ENCODE measurements around the gene PLEKHN1. TPM values are rescaled to one million over a fixed set of nuclear protein-coding genes. Genes with fewer than 3 reads are reported as not detected.
A peak's percentile ranks its signal among the peaks of the same experiment; 100 is the strongest.
"Not testable (repeated sequence)": the region's sequence is repeated elsewhere in the genome, so short reads cannot be mapped to it uniquely, and the experiment has no call there.

PLEKHN1 gene
- total RNA-seq, 1 experiment from 2014 or later: 1.6 TPM

DNA sequence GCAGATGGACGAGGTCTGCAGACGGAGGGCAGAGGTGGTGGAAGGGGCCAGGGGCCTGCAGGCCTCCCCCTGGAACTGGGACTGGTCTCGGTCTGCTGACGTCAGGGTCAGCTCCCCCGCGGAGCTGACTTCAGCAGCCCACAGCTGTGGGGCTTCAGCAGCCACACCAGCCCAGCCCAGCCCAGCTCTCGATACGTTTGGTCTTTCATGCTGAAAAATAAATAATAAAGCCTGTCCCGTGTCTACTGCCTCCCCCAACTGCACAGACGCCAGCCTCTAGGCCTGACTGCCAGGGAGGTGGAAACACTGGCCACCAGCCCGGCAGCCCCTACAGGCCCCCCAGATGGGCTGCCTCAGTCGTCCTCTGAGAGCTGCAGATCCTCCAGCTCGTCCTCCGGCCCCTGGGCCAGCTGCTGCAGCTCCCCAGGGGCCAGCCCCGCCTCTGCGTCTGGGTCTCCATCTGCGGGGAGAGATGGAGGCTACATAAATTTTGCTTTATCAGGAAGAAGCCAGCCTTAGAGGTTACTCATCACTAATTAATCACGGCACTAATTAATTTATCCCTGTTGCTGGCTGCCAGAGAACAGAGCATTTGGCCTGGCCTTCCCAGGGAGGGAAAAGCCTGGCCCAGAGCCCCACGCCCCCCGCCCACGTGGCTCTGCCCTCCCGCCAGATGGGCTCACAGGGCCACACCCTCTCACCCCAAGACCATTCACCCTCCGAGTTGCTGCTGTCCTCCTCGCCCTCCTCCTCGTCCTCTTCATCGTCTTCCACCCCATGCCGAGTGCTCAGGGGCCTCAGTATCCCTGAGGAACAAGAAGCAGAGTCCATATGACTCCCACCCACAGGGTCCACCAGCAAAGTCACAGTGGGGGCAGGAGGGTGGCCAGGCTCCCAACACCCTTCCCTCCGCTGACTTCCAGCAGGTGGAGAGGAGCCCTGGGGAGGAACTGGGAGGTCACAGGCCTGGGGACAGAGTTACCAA is 21.6 kb upstream of the PLEKHN1 start:
- Histone ChIP-seq H3K4me3 (ENCODE audit: insufficient read depth, low read depth, low read length) (no peak overlapping the region), H3K36me3 (replicated peaks; ENCODE audit: control insufficient read depth, insufficient read depth, low read length) (peaks cover 5% of the 10 kb centered on the region), H3K27me3 (ENCODE audit: control insufficient read depth, insufficient read depth, low read length) (peaks cover 32% of the 10 kb centered on the region)
- DNase-seq: no peak

- Histone ChIP-seq H3K36me3 (replicated peaks; ENCODE audit: control insufficient read depth, insufficient read depth, low read length) (peaks cover 14% of the 10 kb centered on the region), H3K4me3 (ENCODE audit: insufficient read depth, low read depth, low read length) (no peak overlapping the region)
Observed at GRCh38 chr1:945688-946556, 20.4 kb upstream of the PLEKHN1 start.

GRCh38 chr1:946811-947210 is 19.5 kb upstream of the PLEKHN1 start:
- Histone ChIP-seq H3K36me3 (replicated peaks; ENCODE audit: control insufficient read depth, insufficient read depth, low read length) (peaks cover 16% of the 10 kb centered on the region), H3K27me3 (ENCODE audit: control insufficient read depth, insufficient read depth, low read length) (peaks cover 13% of the 10 kb centered on the region)
- H3K4me3 ChIP-seq (ENCODE audit: insufficient read depth, low read depth, low read length); DNase-seq: not testable (repeated sequence)

More at GRCh38 chr1:945688-946556, 20.4 kb upstream of the PLEKHN1 start:
- H3K27me3 ChIP-seq (ENCODE audit: control insufficient read depth, insufficient read depth, low read length): peaks cover 21% of the 10 kb centered on the region
- no peak for DNase-seq

DNA sequence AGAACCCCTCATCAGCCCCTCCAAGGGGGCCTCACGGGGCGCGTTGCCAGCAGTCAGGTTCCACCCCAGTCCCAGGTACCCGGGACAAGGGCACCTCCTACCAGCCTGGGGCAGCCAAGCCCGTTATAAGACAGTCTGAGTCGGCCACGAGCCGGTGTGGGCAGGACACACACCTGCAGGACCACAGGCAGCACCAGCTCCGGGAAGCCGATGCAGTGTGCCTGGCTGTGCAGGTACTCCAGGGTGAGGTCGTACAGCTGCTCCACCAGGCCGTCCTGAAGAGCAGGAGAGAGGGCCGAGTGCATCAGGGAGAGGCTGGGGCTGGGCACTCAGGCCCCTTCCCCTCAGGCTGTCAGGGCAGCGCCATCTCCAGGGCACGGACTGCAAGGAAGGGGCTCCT is 18.3 kb upstream of the PLEKHN1 start:
- no peak overlapping the region for H3K4me3 ChIP-seq (ENCODE audit: insufficient read depth, low read depth, low read length)
- peaks cover 17% of the 10 kb centered on the region for H3K36me3 ChIP-seq (replicated peaks; ENCODE audit: control insufficient read depth, insufficient read depth, low read length)
- H3K27me3 ChIP-seq (ENCODE audit: control insufficient read depth, insufficient read depth, low read length): peaks cover 3% of the 10 kb centered on the region
- DNase-seq: no peak

DNA sequence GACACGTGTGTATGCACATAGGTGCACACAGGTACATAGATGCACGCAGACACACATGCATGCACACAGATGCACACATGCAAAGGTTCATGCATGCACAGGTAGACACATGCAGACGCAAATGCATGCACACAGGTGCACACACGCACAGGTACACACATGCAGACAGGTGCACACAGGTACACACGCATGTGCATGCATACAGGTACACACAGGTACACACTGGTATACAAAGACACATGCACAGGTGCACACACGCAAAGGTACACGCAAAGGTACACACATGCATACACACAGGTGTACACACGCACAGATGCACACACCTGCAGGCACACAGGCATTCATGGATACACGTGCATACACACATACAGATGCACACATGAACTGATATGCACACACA is 16.0 kb upstream of the PLEKHN1 start:
- no peak for DNase-seq
- H3K4me3 ChIP-seq (ENCODE audit: insufficient read depth, low read depth, low read length): no peak overlapping the region
- H3K27me3 ChIP-seq (ENCODE audit: control insufficient read depth, insufficient read depth, low read length): no peaks in the 10 kb centered on the region
- H3K36me3 ChIP-seq (replicated peaks; ENCODE audit: control insufficient read depth, insufficient read depth, low read length): peaks cover 27% of the 10 kb centered on the region

DNA sequence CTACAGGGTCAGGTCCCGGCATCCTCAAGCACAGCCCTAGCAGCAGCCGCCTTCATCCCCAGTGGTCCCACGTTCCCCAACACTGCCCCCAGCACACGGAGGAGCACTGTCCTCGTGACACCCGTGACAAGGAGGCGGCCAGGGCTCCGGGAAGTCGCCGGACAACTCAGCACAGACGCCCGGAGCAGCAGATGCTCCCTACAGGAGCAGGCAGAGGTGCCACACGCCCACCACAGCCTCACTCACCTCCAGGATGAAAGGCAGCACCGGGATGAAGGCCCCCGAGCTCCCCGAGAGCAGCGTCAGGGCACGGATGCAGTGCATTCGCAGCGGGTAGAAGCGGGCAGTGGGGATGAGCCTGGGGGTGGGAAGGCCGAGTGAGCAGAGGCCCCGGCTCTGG is 15.4 kb upstream of the PLEKHN1 start:
- Histone ChIP-seq H3K4me3 (ENCODE audit: insufficient read depth, low read depth, low read length) (no peak overlapping the region), H3K27me3 (ENCODE audit: control insufficient read depth, insufficient read depth, low read length) (no peaks in the 10 kb centered on the region), H3K36me3 (replicated peaks; ENCODE audit: control insufficient read depth, insufficient read depth, low read length) (peaks cover 32% of the 10 kb centered on the region)
- DNase-seq: no peak

DNA sequence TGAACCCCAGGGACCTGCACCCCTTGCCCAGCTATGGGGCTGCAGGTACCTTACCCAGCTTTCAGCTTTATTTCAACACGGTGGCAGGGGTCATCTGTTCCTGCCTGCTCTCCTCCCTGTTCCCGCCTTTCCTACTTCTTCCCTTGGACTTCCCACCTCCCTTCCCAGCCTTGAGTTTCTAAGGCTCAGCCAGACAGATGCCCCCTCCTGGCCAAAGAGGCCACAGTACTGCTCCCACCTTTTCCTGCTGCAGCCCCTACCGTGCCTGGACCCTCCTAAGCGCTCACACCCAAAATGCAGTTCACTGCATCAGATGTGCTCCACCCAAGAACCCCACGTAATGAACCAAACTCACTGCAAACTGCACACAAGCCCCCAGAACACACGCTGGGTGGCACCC is 14.9 kb upstream of the PLEKHN1 start:
- peak; percentile 89 for DNase-seq

GRCh38 chr1:952201-952600 is 14.1 kb upstream of the PLEKHN1 start:
- Histone ChIP-seq H3K4me3 (ENCODE audit: insufficient read depth, low read depth, low read length) (no peak overlapping the region), H3K27me3 (ENCODE audit: control insufficient read depth, insufficient read depth, low read length) (no peaks in the 10 kb centered on the region), H3K36me3 (replicated peaks; ENCODE audit: control insufficient read depth, insufficient read depth, low read length) (peaks cover 38% of the 10 kb centered on the region)
- DNase-seq: no peak

More for the DNA sequence above, 14.9 kb upstream of the PLEKHN1 start:
- Histone ChIP-seq H3K4me3 (ENCODE audit: insufficient read depth, low read depth, low read length) (no peak overlapping the region), H3K27me3 (ENCODE audit: control insufficient read depth, insufficient read depth, low read length) (no peaks in the 10 kb centered on the region), H3K36me3 (replicated peaks; ENCODE audit: control insufficient read depth, insufficient read depth, low read length) (peaks cover 36% of the 10 kb centered on the region)

GRCh38 chr1:952603-953002 is 13.7 kb upstream of the PLEKHN1 start:
- Histone ChIP-seq H3K4me3 (ENCODE audit: insufficient read depth, low read depth, low read length) (no peak overlapping the region), H3K36me3 (replicated peaks; ENCODE audit: control insufficient read depth, insufficient read depth, low read length) (peaks cover 38% of the 10 kb centered on the region), H3K27me3 (ENCODE audit: control insufficient read depth, insufficient read depth, low read length) (no peaks in the 10 kb centered on the region)
- no peak for DNase-seq

DNA sequence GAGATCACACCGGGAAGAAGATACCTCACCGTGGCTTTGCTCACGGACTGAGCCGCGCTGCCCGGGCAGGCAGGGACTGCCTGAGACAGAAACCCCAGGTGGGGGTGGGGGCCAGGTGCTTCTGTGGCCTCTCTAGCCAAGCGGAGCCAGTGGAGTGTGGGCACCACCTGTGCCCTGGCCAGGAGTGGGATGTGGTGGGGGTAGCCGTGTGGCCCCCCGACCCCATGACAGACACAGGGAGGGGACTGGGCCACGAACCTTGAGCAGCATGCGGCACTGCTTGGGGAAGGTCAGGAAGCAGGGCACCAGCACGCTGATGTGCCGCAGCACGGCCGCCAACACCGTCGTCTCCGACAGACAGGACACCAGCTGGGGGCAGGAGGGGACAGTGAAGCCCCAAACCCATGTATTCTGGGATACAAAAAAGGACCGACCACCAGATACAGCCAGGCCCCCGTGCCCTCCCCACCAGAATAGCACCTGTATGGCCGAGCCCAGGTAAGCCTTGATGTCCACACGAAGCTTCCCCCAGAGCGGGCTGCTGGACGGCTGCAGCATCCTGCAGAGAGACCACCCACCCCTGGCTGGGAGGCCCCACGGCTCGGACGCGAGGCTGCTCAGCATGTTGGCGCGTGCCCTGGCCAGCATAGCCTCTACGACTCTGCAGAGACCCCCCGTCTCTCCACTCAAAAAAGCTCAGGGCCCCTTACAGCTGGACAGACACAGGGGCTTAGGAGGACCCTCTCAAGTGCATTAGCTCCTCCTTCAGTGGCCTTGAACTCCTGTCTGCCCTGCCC is 12.6 kb upstream of the PLEKHN1 start:
- no peak for DNase-seq
- H3K36me3 ChIP-seq (replicated peaks; ENCODE audit: control insufficient read depth, insufficient read depth, low read length): peaks cover 37% of the 10 kb centered on the region
- no peak overlapping the region for H3K4me3 ChIP-seq (ENCODE audit: insufficient read depth, low read depth, low read length)
- no peaks in the 10 kb centered on the region for H3K27me3 ChIP-seq (ENCODE audit: control insufficient read depth, insufficient read depth, low read length)

- peaks cover 34% of the 10 kb centered on the region for H3K36me3 ChIP-seq (replicated peaks; ENCODE audit: control insufficient read depth, insufficient read depth, low read length)
- H3K4me3 ChIP-seq (ENCODE audit: insufficient read depth, low read depth, low read length): no peak overlapping the region
- DNase-seq: no peak
- H3K27me3 ChIP-seq (ENCODE audit: control insufficient read depth, insufficient read depth, low read length): peaks cover 7% of the 10 kb centered on the region
Observed at GRCh38 chr1:954927-955326, 11.4 kb upstream of the PLEKHN1 start.

- Histone ChIP-seq H3K4me3 (ENCODE audit: insufficient read depth, low read depth, low read length) (no peak overlapping the region), H3K27me3 (ENCODE audit: control insufficient read depth, insufficient read depth, low read length) (peaks cover 11% of the 10 kb centered on the region), H3K36me3 (replicated peaks; ENCODE audit: control insufficient read depth, insufficient read depth, low read length) (peaks cover 28% of the 10 kb centered on the region)
- no peak for DNase-seq
Observed at GRCh38 chr1:955474-955873, 10.8 kb upstream of the PLEKHN1 start.

- peaks cover 24% of the 10 kb centered on the region for H3K36me3 ChIP-seq (replicated peaks; ENCODE audit: control insufficient read depth, insufficient read depth, low read length)
- no peak for DNase-seq
- peaks cover 18% of the 10 kb centered on the region for H3K27me3 ChIP-seq (ENCODE audit: control insufficient read depth, insufficient read depth, low read length)
Observed at GRCh38 chr1:956636-957035, 9.6 kb upstream of the PLEKHN1 start.

More at GRCh38 chr1:956636-957035, 9.6 kb upstream of the PLEKHN1 start:
- H3K4me3 ChIP-seq (ENCODE audit: insufficient read depth, low read depth, low read length): no peak overlapping the region

Data from H7 (cell line).